ENCODE measurements around the gene ANKRD22.

Gene ANKRD22

DNA sequence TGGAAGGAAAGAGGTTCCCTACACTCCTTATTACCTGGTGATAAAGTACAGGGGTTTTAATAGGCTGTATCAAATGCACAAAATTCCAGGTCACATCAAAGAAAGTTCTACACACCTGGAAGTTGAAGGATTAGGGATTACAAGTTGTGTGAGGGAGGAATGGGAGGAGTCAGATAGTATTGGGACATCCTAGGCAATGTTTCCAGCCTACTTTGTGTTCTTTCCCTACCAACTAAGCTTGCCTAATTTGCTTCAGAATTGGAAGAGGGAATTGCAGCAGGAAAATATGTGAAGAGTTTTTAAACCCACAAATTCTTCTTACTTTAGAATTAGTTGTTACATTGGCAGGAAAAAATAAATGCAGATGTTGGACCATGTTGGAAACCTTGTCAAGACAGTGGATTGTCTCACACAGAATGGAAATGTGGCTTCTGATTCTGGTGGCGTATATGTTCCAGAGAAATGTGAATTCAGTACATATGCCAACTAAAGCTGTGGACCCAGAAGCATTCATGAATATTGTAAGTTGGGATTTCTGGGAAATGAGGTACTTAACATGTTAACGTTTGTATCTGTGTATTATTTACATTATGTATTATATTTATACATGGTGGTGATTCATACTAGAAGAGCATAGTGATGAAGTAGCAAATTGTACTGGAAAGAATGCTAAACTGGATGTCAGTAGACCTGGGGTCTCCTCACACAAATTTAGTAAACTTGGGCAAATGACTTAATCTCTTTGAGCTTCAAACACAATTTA is 48.9 kb downstream of the ANKRD22 start, which contains the start of gene LIPM:
TSS of gene LIPM (plus strand) at position 208 of the 763 bp plus-strand sequence. CDS start at position 375, 167 bp downstream.
- H3K4me3 ChIP-seq (ENCODE audit: low read depth, low read length): no peak within 1 kb of the TSS

DNA sequence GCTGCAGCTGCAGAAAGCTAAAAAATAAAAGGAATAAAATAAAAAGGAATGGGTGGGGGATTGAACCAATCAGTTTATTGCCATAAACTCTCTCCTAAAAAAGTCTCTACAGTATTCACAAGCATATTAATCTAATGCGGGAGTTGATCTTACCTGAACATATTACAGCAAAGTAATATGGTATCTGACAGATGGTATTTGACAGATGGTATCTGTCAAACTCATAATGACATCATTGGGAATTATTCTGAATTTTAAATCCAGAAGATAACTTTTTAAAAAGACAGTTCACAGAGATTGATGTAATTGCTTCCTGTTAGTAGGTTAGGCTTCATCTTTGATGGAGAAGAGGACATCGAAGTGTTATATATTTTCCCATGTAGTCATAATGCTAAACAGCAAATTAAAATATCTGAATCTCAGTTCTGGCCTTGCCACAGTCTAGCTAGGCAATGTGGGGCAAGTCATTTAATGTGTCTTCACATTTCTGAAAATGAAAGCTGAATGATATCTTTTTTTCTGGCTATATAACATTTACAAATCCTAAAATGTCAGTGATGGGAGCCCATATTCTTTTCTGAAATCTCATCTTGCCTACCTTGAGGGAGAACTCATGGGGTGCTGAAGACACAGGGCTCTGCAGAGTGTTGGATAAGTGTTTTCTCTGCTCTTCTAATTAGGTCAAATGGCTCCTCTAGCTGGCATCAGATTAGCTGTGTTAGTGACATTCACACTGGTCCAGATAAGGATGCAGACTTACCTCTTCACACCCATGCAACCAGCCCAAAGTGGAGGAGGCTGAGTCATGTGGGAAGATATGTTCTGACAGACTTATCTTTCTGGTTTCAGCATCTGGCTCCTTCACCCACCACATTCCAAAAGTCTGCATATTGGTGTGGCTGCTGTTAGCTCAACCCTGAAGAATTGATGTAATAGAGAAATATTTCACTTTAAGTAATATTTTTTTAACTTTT is 51.2 kb downstream of the ANKRD22 start:
- no peak overlapping the region for H3K4me3 ChIP-seq (ENCODE audit: low read depth, low read length)

DNA sequence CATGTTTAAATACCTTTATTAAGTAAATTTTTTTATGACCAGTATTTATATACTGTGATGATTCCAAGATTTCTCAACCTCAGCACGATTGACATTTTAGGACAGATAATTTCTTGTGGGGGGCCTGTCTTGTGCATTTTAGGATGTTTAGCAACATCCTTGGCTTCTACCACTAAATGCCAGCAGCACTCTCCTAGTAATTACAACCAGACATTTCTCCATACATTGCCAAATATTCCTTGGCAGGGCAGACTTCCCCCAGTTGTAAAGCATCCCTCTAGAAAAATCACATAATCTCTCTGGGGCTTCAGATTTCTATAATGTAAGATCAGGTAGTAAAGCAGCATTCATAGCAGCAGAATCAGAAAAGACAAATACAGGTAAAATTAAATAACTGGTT is 56.9 kb downstream of the ANKRD22 start:
- H3K4me3 ChIP-seq (ENCODE audit: low read depth, low read length): no peak overlapping the region

DNA sequence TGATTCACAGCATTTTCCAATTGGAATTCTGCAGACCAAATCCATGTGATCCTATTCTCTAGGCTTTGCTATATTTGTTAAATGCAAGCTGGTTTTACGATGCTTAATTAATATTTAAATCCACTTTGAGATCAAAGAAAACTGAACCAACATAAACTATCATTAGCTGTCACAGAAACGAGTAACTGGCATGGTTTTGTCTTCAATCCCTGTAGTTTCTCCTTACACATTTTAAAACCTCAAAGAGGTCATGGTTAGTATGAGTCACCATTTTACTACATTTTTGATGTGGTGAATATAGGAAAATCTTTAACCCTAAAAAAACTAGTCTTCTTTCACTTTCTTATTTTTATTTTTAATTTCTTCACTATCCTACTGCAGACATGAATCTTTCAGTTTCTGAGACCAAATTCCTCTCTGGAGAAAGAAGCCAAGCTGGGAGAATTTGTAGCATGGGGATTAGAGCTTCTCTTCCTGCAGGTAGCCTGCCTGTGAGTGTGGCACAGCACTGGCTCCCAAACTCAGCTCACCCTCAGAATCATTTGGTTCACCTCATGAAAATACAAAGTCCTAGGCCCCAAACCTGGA is 57.8 kb downstream of the ANKRD22 start:
- no peak overlapping the region for H3K4me3 ChIP-seq (ENCODE audit: low read depth, low read length)

DNA sequence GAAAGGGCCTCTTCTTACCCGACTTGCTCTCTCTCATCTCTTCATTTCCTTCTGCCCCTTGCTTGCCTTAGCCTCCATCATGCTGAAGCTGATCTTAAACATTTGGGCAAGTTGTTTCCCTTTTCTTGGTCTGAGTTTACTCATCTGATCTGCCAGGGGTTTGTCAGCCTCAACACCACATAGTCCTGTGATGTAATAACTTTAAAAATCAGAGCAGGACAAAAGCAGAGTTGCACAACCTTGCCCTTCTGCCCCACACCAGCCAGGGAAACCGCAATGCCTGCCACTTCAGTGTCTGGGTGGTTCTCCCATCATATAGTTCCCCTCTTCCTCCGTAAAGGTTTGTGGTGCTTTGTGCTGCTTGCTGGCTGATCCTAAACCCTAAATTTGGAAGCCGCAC is 59.0 kb downstream of the ANKRD22 start:
- H3K4me3 ChIP-seq (ENCODE audit: low read depth, low read length): no peak overlapping the region

DNA sequence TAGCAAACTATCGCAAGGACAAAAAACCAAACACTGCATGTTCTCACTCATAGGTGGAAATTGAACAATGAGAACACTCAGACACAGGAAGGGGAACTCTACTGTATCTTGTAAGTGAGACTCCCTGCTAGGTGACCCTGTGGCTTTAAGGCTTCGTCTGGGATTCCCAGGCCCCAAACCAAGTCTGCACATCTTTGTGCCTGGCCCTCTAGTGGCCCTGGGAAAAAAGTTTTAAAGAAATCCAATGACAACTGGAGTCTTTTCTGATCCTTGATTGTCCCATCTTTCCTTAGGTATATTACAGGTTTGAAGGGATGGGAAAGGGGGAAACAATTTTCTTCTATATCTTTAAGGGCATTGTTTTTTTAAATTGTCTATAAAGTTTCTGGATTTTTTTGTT is 59.7 kb downstream of the ANKRD22 start:
- no peak overlapping the region for H3K4me3 ChIP-seq (ENCODE audit: low read depth, low read length)

DNA sequence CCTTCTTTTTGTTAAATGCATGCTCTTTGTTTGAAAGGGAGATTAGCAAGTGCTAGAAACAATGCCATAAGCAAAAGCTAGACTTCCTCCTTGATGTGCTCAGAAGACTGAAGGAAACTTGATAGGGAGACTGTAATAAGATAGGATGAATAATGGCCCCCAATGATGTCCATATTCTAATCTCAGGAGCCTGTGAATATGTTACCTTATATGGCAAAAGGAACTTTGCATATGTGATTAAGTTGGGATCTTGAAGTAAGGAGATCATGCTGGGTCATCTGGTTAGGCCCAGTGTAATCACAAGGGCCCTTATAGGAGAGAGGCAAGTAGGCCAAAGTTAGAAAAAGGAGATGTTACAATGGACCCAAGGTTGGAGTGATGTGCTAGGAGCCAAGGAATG is 62.7 kb downstream of the ANKRD22 start:
- no peak overlapping the region for H3K4me3 ChIP-seq (ENCODE audit: low read depth, low read length)

DNA sequence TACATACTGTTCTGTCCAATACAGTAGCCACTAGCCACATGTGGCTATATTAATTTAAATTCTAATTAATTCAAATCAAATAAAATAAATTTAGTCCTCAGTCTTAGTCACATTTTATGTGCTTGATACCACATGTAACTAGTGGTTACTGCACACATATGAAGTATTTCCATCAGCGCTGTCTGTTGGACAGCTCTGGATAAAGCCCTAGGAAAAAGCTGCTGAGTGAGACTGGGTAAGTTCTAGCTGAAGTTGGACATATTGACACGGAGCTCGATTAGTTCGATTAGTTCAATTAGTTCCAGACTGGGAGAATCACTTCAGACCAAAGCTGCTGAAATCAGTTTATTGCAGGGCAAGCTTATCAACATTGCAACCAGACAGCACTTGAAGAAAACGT is 64.2 kb downstream of the ANKRD22 start:
- no peak overlapping the region for H3K4me3 ChIP-seq (ENCODE audit: low read depth, low read length)

DNA sequence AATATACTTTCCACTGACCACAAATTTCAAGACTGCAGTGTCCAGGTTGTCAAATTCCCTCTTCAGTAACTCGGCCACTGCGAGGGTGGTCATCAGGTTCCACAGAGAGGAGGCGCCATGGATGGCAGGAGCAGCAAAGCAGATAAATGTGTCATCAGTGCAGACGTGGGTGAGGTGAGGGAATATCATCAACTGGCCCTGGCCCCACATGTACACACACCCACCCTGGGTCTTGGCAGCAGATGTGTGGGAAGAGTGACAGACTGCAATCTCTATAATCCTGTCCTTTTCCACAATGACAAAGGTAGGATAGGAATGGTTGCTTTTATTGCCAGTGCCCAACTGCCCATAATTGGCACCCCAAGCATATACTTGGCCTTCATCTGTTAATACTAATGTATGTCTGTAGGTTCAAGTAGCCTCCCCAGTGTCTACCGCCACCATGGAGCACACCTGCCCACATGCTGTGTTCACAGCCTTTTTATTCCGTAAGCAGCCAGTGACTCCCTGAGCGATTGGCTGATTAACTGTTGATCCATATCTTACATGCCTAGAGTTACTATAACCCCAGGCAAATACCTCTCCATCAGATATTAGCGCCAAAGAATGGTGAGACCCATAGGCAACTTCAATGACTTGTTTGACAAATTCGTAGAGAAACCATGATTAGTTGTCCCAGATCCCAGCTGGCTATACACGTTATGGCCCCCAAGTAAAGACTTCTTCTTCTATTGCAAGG is 65.4 kb downstream of the ANKRD22 start:
- H3K4me3 ChIP-seq (ENCODE audit: low read depth, low read length): no peak overlapping the region

DNA sequence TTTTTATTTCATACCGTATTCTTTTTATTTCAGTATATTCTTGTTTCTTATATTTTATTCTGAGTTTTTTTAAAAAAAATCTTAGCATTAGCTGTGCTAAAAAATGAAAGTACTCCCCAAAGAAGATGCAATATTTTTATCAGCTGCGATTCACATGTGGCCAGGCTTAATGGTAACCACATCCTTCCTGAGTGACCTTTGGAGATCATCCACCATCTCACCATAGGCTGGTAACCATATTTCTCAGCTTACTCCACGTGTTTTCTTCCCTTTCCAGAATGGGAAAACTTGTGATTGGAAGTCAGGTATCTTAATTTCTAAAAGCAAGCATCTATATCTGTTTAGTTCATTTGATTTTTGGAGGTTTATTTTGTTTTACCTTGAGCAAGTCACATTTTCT is 67.9 kb downstream of the ANKRD22 start:
- H3K4me3 ChIP-seq (ENCODE audit: low read depth, low read length): no peak overlapping the region

DNA sequence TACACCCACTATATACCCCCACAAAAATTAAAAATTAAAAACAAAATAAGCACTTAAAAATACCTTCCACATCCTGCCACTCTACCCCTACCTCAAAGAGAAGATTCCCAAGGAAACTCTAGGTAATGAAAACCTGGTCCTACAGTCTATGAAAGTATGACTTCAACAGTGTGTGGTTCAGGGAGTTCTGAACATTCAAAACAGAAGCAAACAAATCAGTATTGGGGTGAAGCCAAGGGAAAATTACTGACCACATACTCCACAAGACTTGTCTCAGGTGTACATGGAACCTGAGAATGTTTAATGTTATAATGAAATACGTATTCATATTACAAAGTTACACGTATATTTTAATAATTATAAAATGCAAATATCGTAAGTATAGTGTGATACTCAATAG is 69.4 kb downstream of the ANKRD22 start:
- no peak overlapping the region for H3K4me3 ChIP-seq (ENCODE audit: low read depth, low read length)

DNA sequence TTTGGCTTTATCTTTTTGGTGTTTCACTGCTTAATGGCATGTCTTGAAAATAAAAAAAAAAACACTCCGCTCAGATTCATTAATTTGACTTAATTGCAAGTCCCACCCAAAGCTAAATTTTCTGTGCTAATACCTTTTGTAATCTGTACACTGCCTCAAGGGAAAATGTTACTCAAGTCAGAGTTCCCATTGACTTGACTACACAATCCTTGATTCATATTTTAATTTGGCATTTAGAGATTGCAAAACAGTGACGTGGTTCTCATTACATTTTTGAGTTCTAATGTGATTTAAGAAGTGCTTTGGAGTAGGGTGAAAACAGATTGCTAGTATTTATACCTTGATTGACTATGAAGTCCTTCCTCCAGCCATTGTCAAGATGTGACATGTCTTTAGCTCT is 70.4 kb downstream of the ANKRD22 start:
- no peak overlapping the region for H3K4me3 ChIP-seq (ENCODE audit: low read depth, low read length)

All from iPS-11a (cell line).